Measurements from ENCODE around the gene CHERP.

DNA sequence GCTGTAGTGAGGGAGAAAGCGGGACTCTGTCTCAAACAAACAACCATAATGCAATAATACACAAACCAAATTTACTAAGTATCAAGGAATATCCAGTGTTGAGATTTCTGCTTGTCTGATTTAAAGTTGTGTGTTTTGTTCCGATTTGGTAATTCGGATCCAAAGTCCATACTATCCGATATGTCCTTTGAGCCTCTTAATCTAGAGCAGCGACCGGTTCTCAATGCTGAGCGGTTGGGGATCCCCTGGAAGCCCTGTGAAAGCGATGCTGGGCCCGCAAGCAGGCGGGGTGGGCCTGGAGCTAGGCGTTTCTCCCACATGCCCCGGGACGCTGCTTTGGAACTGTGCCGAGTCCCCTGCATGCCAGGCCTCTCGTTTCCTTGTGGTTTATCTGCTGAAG lies 25.9 kb downstream of the CHERP start:
- TF ChIP-seq GATA2 (IDR thresholded peaks at IDR 0.05; ENCODE audit: low read depth, low read length), result no peak
- TF ChIP-seq GATA3 (IDR thresholded peaks at IDR 0.05; ENCODE audit: low read depth, low read length), result no peak

All from SH-SY5Y (cell line).